ENCODE results near the gene TGM1.

Gene TGM1

GRCh38 chr14:24269910-24270536, 7.0 kb upstream of the TGM1 start:
- DNase-seq, result no peak

GRCh38 chr14:24269368-24269767, 6.4 kb upstream of the TGM1 start:
- DNase-seq, result no peak

GRCh38 chr14:24268225-24268624, 5.2 kb upstream of the TGM1 start:
- DNase-seq, result no peak

DNA sequence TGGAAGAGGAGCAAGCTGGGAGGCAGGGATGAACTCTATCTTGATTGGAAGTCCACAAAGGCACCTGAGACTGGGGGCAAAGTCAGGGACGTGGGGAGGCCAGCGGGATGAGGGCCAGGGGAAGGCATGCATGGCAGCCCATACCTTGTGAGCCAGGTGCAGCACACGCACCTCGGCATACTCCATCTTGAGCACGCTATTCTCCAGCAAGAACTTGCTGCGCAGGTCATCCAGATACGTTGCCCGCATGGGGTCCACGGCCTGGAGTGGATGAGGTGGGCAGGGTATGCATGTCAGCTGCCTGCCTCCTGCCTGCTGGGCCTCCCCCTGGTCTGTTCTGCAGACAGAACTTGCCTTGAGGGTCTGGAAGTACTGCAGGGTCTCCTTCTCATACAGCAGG, 4.5 kb upstream of the TGM1 start:
- no peak for DNase-seq

DNA sequence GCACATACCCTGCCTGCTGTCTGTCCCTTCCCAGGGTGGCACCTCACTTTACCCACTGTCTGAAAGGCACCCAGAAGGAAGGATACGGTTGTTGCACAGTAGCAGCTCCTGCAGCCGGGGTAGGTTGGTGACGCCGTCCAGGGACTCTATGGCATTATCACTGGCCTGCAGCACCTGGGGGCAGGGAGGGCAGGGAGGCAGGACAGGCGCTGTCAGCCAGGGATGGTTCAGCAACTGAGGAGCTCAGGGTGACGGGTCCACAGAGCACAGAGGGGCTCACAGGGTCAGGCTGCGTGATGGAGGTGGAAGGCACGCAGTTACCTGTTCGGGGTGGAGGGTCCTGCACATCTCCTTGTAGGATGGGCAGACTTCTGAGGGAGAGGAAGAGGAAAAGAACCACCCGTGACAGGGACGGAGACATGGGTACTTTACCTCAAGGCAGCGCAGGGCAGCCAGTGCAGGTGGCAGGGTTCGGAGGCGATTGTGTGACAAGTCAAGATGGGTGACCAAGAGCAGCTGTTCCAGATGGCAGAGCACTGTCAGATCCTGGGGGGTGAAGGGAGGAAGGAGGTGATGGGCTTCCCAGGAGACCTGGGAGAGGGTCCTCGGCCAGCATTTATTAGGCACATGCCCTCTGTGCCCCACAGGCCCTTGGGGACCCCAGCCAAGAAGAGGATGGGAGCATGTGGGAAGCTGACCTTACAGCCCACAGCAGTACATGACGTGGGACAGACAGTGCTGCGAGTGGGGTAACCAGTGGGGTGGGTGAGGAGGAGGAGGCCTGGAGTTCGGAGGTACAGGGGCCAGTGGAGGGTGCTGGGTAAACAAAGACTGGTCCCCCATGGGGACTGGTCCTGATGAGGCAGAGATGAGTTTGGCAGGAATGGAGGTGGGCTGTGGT, 3.6 kb upstream of the TGM1 start:
- no peak for DNase-seq

- no peak for DNase-seq
Observed at GRCh38 chr14:24264298-24264697, 1.3 kb upstream of the TGM1 start.

DNA sequence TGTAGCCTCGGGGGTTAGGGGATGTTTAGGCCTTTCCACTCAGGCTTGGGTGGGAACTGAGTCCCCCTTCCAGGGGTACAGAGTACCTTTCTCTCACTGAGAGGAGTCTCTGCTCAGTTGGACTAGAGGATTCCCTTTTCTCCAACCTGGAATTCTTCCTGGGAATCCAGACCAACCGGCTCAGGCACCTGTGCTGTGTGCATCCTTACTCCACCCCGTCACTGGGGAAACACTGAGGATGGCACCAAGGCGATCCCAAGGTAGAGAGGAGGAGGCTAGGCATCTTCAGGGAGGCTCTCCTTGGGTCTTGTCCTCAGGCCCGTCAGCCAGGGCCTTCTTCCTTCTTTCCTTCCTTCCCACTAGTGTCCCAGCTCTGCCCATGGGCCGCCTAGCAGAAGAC, 871 bp upstream of the TGM1 start:
- no peak for DNase-seq

- no peak for DNase-seq
Observed at GRCh38 chr14:24261969-24262327, 1.0 kb downstream of the TGM1 start.

- DNase-seq, result no peak
Observed at GRCh38 chr14:24261256-24261968, 1.6 kb downstream of the TGM1 start.

GRCh38 chr14:24260780-24261157, 2.2 kb downstream of the TGM1 start:
- no peak for DNase-seq

DNA sequence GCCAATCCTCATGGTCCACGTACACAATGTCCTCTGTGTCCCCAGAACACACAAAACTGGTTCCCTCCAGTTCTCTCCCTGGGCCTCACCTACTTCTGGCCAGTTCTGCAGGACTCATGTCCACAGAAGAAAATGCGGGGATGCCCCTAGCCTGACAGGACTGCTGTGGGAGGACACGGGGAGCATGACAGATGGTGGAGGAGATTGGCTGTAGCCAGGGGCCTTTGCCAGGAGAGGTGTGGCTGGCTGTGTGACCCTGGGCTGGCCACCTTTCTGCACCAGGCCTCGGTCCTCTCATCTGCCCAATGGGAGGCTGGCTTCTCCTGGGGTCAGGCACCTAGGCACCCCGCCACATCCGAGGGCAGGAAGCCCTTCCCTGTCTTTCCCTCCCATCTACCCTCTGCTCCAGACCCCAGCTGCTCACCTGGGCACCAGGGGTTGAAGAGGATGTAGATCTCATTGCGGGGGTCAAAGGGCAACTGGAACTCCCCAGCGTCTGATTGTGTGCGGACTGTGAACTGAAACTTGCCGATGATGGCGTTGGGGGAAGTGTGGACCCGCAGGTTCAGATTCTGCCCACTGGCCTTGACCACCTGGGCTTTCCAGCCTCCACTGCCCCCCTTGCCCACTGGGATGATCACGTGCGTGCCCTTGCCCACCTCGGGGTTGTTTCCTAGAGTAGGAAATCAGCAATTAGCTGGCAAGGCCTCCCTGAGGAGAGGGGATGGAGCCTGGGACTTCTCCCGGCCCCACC, 2.8 kb downstream of the TGM1 start:
- no peak for DNase-seq

DNA sequence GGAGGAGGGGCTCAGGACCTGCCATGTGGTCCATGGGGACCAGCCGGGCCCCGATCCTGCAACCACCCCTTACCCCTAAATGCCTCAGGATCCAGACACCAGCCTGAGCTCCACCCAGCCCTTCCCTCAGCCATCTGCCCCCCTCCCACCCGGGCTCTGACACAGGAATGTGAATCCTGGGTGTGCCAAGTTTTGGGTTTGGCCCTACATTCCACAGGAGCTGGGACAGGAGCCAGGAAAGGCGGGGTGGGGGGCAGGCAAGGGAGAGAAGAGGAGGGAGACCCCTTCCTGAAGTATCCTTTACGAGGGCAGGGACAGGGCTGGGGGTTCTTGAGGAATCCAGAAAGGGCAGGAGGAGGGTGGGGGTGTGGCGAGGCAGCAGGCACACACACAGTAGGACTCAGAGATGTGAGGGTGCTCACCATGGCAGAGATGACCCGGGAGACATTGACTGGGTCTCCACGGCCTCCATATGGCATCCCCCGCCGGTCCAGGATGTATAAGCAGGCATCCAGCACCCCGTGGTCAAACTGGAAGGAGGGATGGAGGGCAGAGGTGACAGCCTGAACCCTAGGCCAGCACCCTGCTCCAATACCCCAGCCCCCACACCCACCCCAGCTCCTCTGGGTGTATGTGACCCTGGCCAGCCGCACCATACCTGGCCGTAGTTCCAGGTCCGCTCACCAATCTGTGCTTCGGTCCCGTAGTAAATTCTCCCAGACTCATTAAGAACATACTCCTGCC, 3.5 kb downstream of the TGM1 start:
- DNase-seq, result no peak

GRCh38 chr14:24258548-24259265, 4.3 kb downstream of the TGM1 start:
- DNase-seq, result no peak

GRCh38 chr14:24258119-24258518, 4.9 kb downstream of the TGM1 start:
- no peak for DNase-seq

DNA sequence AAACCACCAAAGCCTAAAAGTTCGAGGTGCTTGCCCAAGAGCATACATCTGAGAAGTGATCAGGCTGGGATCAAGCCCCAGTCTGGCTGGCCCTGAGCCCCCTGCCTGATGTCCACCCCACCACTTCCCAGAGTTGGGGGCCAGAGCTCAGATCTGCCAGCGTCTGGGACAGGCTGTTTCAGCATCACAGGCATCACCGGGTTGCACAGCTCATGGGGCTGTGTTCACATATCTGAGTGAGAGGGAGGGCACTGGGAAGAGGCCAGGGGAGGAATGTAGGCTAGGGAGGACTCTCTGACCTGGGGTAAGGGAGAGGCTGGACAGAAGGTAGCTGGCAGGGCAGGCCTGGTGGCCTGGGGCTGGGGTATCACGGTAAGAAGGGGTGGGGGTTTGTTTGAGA, 6.0 kb downstream of the TGM1 start:
- DNase-seq, result no peak

DNA sequence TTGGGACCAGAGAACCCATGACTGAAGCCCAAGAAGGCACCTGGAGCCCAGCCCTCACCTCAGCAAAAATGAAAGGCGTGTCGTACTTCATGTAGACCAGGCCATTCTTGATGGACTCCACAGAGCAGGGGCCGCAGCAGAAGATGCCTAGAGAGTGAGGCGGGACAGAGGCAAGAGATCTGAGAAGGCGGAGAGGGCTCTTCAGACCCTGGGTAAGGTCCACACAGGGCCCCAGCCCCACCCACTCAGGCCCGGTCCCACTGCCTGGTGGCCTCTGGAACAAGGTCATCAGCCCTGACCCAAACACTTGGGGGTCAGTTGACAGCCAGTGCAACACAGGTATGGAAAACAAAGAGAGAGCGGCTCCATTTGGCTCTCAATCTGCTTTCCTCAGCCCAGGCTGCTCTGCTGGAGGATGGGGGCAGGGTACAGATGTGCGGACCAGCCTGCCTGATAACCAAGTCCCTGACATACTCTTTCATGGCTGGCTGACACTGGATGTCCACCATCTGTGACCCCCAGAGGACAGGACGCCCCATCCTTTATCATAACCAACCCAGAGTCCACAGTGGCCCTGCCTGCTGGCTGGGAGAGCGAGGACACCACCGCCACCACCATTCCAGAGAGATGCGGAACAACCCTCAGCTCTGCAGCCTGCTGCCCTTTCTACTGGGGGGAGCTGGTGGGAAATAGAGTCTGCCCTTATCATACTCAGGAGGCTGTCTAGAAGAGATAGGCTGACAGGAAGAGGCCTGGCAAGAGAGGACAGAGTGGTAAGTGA, 6.9 kb downstream of the TGM1 start:
- DNase-seq, result no peak

DNA sequence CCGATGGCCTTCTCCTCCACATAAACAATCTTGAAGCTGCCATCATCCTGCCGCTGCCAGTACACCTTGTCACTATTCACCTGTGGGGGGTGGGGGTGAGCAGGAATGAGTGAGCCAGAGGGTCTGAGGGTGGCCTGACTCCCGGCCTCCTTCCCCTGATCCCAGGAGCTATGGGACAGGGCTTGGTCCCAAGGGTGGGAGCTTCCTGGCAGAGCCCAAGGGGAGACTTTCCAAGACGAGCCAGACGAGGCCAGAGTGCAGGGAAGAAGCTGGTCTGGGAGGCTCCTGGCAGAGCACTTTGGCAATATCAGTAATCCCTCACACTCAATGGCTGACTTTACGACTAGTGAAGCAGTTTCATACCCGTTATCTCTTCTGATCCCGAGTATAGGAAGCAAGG, 7.5 kb downstream of the TGM1 start:
- no peak for DNase-seq

- no peak for DNase-seq
Observed at GRCh38 chr14:24254630-24255392, 8.2 kb downstream of the TGM1 start.

- no peak for DNase-seq
Observed at GRCh38 chr14:24253936-24254335, 9.0 kb downstream of the TGM1 start.
